Epithelial cell of proximal tubule (primary cell): Measurements from ENCODE around the gene CBLIF. TPM values are rescaled to one million over a fixed set of nuclear protein-coding genes. Genes with fewer than 3 reads are reported as not detected.

Experiments
- DNase-seq: peaks from one replicate; pipeline ENCODE4 v3.0.0-alpha.2; 2011; ENCODE audit warnings: low read depth
- H3K4me3 ChIP-seq: 2 replicates; pipeline ENCODE4 v1.5.1; 2011; ENCODE audit warnings: low read depth, mild to moderate bottlenecking, low read length
- total RNA-seq: library from RNA; depleted of rRNA; stranded (reverse); fragments of >200 nt; gene quantifications from 2 replicates; pipeline ENCODE4 v1.2.3, GENCODE V29; 2015
- TF ChIP-seq, protein P1 (sequence below): conservative IDR thresholded peaks from 2 replicates; pipeline ENCODE4 v1.5.1; 2012; ENCODE audit warnings: low read depth, mild to moderate bottlenecking, low read length

Gene CBLIF
- total RNA-seq, 1 donor from 2014 or later, result not detected

- H3K4me3 ChIP-seq, result peak within 1 kb of the TSS; percentile 97
- peak; percentile 44 for DNase-seq
- TF ChIP-seq, protein P1, sequence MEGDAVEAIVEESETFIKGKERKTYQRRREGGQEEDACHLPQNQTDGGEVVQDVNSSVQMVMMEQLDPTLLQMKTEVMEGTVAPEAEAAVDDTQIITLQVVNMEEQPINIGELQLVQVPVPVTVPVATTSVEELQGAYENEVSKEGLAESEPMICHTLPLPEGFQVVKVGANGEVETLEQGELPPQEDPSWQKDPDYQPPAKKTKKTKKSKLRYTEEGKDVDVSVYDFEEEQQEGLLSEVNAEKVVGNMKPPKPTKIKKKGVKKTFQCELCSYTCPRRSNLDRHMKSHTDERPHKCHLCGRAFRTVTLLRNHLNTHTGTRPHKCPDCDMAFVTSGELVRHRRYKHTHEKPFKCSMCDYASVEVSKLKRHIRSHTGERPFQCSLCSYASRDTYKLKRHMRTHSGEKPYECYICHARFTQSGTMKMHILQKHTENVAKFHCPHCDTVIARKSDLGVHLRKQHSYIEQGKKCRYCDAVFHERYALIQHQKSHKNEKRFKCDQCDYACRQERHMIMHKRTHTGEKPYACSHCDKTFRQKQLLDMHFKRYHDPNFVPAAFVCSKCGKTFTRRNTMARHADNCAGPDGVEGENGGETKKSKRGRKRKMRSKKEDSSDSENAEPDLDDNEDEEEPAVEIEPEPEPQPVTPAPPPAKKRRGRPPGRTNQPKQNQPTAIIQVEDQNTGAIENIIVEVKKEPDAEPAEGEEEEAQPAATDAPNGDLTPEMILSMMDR, result peak; percentile 27
Observed at GRCh38 chr11:59810189-59810910, 34.9 kb downstream of the CBLIF start, which contains the start of gene MRPL16. Gene MRPL16 (minus strand): TSS chr11:59810778. CDS start chr11:59810658, 120 bp downstream.

DNA sequence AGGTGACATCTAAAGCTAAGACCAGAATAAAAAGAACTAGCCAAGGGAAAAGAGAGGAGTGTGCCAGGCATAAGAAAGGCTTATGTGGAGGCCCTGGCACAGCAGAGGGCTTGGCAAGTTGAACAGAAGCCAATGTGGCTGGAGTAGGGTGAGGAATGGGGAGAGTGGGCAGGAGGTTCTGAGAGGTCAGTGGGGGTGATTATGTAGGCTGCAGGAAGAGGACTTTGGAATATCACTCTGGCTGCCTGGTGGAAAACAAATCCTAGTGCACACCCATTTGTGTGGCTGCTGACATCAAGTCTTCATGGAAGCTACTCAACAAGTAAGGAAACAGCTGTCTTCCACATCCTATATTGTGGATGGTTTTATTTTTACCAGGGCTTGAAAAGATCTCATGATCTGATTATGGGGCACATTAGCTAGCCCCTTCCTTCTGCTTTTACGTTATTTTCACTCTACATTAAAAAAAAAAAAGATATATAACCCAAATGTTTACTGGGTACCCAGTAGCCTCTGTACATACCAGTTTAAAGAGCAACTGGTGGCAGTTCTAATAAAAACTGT, 38.2 kb downstream of the CBLIF start:
- H3K4me3 ChIP-seq, result no peak overlapping the region
- TF ChIP-seq, protein P1, result no peak
- DNase-seq, result no peak

- DNase-seq, result no peak
- TF ChIP-seq, protein P1, result no peak
- H3K4me3 ChIP-seq, result no peak overlapping the region
Observed at GRCh38 chr11:59804061-59804460, 41.2 kb downstream of the CBLIF start.

- TF ChIP-seq, protein P1, result peak; percentile 65
- DNase-seq, result no peak
- H3K4me3 ChIP-seq, result no peak overlapping the region
Observed at GRCh38 chr11:59802639-59803176, 42.6 kb downstream of the CBLIF start.

DNA sequence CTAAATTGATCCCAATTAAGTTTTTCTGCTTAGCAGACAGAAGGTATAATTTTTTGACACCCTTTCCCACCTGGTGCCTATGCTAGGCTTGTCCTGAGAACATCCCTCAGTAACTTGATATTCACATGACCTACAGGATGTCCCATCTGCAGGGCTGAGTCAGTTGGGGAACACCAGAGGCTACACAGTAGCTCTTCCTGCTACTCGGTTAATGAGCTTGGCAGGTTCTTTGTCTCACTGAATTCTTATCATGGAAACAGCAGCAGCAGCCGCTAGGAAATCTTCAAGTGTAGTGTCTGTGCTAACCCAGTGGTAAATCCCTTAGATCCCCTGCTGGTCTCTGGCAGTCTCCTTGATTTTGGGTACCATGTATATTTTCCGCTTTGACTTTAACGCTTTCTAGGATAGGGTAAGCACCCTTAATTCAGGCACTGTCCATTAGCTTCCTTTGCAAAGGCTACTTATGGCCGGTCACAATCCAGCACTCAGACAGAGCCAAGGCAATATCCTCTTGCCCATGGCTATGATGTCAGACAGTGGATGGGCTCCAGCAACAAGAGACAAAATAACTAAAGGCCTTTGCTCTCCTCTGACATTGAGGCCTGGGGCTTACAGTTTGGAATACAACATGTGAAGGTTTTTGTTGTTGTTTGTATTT, 43.2 kb downstream of the CBLIF start:
- TF ChIP-seq, protein P1, result no peak
- DNase-seq, result no peak

GRCh38 chr11:59801160-59801706, 44.1 kb downstream of the CBLIF start:
- DNase-seq, result no peak
- TF ChIP-seq, protein P1, result no peak
- H3K4me3 ChIP-seq, result no peak overlapping the region

More for the DNA sequence above, 43.2 kb downstream of the CBLIF start:
- H3K4me3 ChIP-seq, result no peak overlapping the region
